GM12891 (cell line): ENCODE results near the gene GJD3.
"Not testable (repeated sequence)": the region's sequence is repeated elsewhere in the genome, so short reads cannot be mapped to it uniquely, and the experiment has no call there.

ENCODE experiments used
- DNase-seq: peaks from one replicate; pipeline ENCODE4 v3.0.0; 2011; ENCODE audit warnings: low spot score; ENCODE audit not compliant: insufficient read length
- FAIRE-seq: peaks from 2 replicates; lab custom pipeline; 2011; peaks lifted over from hg19 to GRCh38; lab: Jason Lieb, UNC
- PAX5 ChIP-seq: IDR thresholded peaks from 2 replicates; pipeline ENCODE4 v1.6.1; 2011; ENCODE audit warnings: low read length, moderate library complexity, mild to moderate bottlenecking; ENCODE audit not compliant: insufficient read depth, severe bottlenecking
- POLR2A ChIP-seq: IDR thresholded peaks from 2 replicates; pipeline ENCODE4 v1.6.1; 2011; ENCODE audit warnings: low read depth, low read length, control low read depth
- POLR2AphosphoS5 ChIP-seq: IDR thresholded peaks from 2 replicates; pipeline ENCODE4 v1.6.1; 2011; ENCODE audit warnings: low read depth, low read length, control low read depth
- POU2F2 ChIP-seq: IDR thresholded peaks from 2 replicates; pipeline ENCODE4 v1.6.1; 2011; ENCODE audit warnings: low read depth, mild to moderate bottlenecking, control low read depth, low read length, moderate library complexity
- SPI1 ChIP-seq: IDR thresholded peaks from 2 replicates; pipeline ENCODE4 v1.6.1; 2011; ENCODE audit warnings: low read depth, low read length, control low read depth
- TAF1 ChIP-seq: IDR thresholded peaks from 2 replicates; pipeline ENCODE4 v1.6.1; 2011; ENCODE audit warnings: low read depth, low read length, control low read depth

The GJD3 gene

DNA sequence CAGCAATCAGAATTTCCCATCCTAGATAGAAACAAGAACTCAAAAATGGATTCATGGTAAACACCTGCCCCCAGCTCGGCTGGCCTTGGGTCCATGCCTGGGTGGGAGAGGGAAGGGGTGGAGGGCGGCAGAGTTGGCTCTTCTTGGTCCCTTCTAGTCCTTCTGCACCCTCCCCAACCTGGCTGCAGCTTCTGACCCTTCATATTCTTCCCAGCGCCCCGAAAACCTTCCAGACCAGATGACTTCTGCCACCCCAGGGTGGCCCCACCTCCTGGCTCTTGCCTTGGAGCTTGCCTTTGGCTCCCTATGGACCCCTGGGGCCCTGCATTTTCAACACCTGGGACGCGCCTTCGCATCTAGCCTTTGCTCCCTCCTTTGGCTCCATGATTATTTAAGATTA, 5.4 kb upstream of the GJD3 start:
- FAIRE-seq (no peak), DNase-seq (no peak)
- no peak for TF ChIP-seq TAF1
- TF ChIP-seq POLR2A = no peak
- TF ChIP-seq SPI1 = no peak
- TF ChIP-seq POLR2AphosphoS5 = no peak
- no peak for TF ChIP-seq POU2F2
- TF ChIP-seq PAX5 = no peak

GRCh38 chr17:40367728-40368127, 3.2 kb upstream of the GJD3 start:
- FAIRE-seq, DNase-seq: not testable (repeated sequence)

DNA sequence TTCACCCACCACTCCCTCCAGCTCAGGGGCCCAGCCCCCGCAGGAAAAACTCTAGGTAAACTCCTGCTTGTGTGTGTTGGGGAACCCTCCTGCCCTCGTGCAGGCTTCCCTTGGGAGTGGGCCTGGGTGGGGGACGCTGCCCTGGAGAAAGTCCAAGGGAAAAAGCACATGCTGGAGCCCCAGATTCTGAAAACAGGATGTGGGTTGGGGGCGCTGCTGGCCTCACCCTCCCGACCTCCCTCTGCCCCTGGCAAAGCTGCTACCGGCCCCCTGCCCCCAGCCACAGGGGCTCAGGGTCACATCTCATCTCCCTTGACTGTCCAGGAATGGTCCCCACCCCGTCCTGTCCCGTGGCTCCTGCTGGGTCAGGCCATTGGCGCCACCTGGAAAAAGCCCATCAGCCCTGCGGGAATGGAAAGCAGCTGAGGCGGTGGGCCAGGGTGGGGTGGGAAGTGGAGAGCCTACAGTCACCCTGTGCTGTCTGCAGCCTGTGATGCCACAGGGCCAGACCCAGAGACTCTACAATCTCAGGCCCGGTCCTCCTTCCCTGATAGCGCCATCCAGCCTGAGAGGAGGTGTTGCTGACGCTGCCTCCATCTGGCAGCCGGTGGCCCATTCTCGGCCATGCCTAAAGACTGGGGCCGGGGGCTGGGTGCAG, 2.5 kb upstream of the GJD3 start:
- FAIRE-seq (no peak), DNase-seq (no peak)
- TF ChIP-seq POLR2A (no peak), PAX5 (no peak)

DNA sequence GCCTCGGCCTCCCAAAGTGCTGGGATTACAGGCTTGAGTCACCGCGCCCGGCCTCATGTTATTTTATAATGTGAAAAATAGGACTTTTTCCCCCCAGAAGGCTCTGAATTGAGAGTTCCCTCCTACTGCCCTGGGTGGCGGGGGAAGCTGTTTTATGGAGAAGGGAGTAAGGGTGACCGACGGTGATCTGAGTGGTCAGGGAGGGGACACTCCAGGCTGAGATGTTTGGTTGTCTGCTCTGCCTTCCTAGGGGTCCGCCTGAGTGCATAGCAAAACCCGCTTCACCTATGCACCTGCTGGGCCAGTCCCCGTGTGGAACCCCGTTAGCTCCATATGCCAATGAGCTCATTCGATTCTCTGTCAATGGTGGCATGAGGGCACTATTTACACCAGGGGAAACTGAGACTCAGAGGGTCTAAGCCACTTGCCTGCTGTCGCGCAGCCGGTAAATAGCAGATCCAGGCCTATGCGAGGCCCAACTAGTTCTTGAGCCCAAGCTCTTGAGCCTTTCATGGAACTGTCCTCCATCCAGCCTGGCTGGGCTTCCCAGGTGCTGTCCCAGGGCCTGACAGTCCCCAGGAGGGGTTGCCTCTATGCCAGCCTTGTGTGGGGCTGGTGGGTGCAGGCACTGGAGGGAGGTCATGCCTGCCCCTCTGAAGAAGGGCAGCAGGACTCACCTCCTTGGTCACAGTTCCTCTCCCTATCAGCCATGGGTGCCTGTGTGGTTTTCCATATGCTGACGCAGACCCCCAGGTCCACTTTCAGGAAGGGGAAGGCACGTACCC, 1.7 kb upstream of the GJD3 start:
- FAIRE-seq = no peak
- no peak for TF ChIP-seq POLR2AphosphoS5
- TF ChIP-seq POU2F2 = no peak
- TF ChIP-seq PAX5 = no peak
- TF ChIP-seq POLR2A = no peak
- TF ChIP-seq TAF1 = no peak
- TF ChIP-seq SPI1 = no peak
- no peak for DNase-seq

- FAIRE-seq = no peak
- DNase-seq = no peak
- no peak for TF ChIP-seq PAX5
- no peak for TF ChIP-seq POU2F2
- TF ChIP-seq SPI1 = no peak
- TF ChIP-seq POLR2A = no peak
- TF ChIP-seq TAF1 = no peak
Measured at GRCh38 chr17:40364906-40365305, 369 bp upstream of the GJD3 start.

DNA sequence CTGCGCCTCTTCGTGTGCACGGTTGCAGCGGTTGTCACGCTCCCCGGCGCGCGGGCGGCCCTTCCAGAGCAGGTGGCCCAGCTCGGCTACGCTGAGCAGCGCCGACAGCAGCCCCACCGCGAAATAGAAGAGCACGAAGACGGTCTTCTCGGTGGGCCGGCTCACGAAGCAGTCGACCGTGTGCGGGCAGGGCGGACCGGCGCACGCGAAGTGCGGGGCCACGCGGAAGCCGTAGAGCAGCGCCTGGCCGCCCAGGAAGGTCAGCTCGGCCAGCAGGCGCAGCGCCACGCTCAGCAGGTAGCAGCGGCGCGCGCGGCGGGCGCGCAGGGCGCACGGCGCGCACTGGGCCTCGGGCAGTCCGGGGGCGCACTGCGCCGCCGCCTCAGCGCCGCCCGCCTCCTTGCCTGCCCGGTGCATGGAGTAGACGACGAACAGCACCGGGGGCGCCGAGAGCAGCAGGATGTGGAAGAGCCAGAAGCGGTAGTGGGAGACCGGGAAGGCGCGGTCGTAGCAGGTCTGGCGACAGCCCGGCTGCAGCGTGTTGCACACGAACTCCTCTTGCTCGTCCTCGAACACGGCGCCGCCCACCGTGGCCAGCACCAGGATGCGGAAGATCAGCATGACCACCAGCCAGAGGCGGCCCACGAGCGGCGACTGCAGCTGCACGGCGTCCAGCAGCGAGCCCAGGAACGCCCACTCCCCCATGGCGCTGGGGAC, 1.3 kb downstream of the GJD3 start:
- DNase-seq (no peak), FAIRE-seq (no peak)
- no peak for TF ChIP-seq SPI1
- TF ChIP-seq POLR2AphosphoS5 = no peak
- TF ChIP-seq POU2F2 = no peak
- no peak for TF ChIP-seq PAX5
- no peak for TF ChIP-seq POLR2A
- no peak for TF ChIP-seq TAF1

DNA sequence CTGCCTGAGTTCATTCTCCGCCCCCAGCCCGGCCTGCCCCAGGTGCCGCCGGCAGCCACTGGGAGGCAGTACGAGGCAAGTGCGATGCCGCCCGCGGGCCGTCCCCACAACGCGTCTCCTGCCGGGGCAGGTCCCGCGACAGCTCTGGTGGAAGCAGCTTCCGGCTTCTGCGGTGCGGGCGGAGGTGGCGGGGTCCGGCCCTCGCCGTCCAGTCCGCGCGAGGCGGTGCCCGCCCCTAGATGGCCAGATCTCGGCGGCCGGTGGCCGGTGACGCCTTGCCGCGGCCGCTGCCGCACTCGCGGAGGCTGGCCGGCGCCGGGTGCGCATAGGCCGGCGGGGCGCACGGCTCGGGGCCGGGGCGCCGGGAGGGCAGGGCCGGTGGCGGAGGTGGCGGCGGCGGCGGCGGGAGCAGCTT, 1.8 kb downstream of the GJD3 start:
- FAIRE-seq = peak; percentile 99
- 0 out of 2 replicates have a peak, but pooled peaks have one; percentile 1 for TF ChIP-seq SPI1
- peak; percentile 40; the same call in 1 of the 2 replicates for TF ChIP-seq POLR2A
- TF ChIP-seq POLR2AphosphoS5 = 0 out of 2 replicates have a peak, but pooled peaks have one; percentile 36
- peak; percentile 53; the same call in 1 of the 2 replicates for TF ChIP-seq POU2F2
- TF ChIP-seq PAX5 = no peak
- TF ChIP-seq TAF1 = no peak
- peak; percentile 96 for DNase-seq

GRCh38 chr17:40361925-40362695, 2.4 kb downstream of the GJD3 start:
- no peak for DNase-seq
- FAIRE-seq = no peak
- TF ChIP-seq POLR2A (no peak), PAX5 (no peak)

- TF ChIP-seq PAX5 = no peak
- TF ChIP-seq SPI1 = no peak
- no peak for TF ChIP-seq TAF1
- no peak for TF ChIP-seq POU2F2
- no peak for TF ChIP-seq POLR2AphosphoS5
- no peak for TF ChIP-seq POLR2A
- no peak for FAIRE-seq
Measured at GRCh38 chr17:40361063-40361924, 3.2 kb downstream of the GJD3 start.

More at GRCh38 chr17:40361063-40361924, 3.2 kb downstream of the GJD3 start:
- no peak for DNase-seq
